Activated CD4-positive, alpha-beta memory T cell treated with anti-CD3 and anti-CD28 coated beads, Interleukin-2, amount 10 ng/mL, durations not matched to agents 7 days and 5 days (primary cell): ENCODE results near the gene PRR33. TPM values are rescaled to one million over a fixed set of nuclear protein-coding genes. Genes with fewer than 3 reads are reported as not detected.
A peak's percentile ranks its signal among the peaks of the same experiment; 100 is the strongest.

Source experiments
- CTCF ChIA-PET: fragments of 350-600 bp; sonication (Branson Sonifier 250); formaldehyde crosslinking; loops from one replicate; lab custom pipeline; 2021; ENCODE audit warnings: antibody characterized with exemption, inconsistent platforms; lab: Charles Lee
- POLR2A ChIA-PET: fragments of 350-600 bp; sonication (Branson Sonifier 250); formaldehyde crosslinking; loops from one replicate; lab custom pipeline; 2021; ENCODE audit warnings: antibody characterized with exemption; lab: Charles Lee
- DNase-seq: peaks from one replicate; pipeline ENCODE4 v3.0.0-alpha.2; 2020
- H3K27ac Mint-ChIP-seq: one replicate; pipeline ENCODE4 v1.8.0; 2021; ENCODE audit warnings: mild to moderate bottlenecking, mixed read lengths
- H3K27me3 Mint-ChIP-seq: one replicate; pipeline ENCODE4 v1.8.0; 2021; ENCODE audit warnings: mixed read lengths
- H3K36me3 Mint-ChIP-seq: one replicate; pipeline ENCODE4 v1.8.0; 2021; ENCODE audit warnings: low read depth, mixed read lengths
- H3K4me1 Mint-ChIP-seq: one replicate; pipeline ENCODE4 v1.8.0; 2021; ENCODE audit warnings: mixed read lengths
- H3K4me3 Mint-ChIP-seq: one replicate; pipeline ENCODE4 v1.8.0; 2021; ENCODE audit warnings: mild to moderate bottlenecking, mixed read lengths
- H3K9me3 Mint-ChIP-seq: one replicate; pipeline ENCODE4 v1.8.0; 2021; ENCODE audit warnings: mixed read lengths
- total RNA-seq, 2 experiments: library from RNA; stranded (reverse); gene quantifications; one replicate each; pipeline ENCODE4 v1.2.3, GENCODE V29; 2021

PRR33 gene
- total RNA-seq, 2 experiments from 2014 or later = 0.08 TPM

DNA sequence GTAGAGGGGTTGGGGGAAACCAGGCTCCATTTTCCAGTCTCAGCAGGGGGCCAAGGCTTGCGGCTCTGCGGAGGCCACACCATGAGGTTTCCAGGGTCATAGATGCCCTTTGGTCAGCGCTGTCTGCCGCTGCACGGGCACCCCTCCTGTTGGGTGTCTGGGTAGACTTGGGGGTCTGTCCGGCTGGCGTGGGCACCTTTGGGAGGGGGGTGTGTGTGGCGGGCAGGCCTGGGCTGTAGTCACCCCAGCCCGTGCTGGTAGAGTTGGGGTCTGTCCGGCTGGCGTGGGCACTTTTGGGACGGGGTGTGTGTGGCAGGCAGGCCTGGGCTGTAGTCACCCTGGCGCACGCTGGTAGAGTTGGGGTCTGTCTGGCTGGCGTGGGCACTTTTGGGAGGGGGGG is 20.2 kb downstream of the PRR33 start:
- H3K27ac Mint-ChIP-seq = no peak overlapping the region
- H3K36me3 Mint-ChIP-seq = peaks cover 14% of the 10 kb centered on the region
- peaks cover 46% of the 10 kb centered on the region for H3K4me1 Mint-ChIP-seq
- no peak for DNase-seq
- H3K9me3 Mint-ChIP-seq = no peaks in the 10 kb centered on the region
- ChIA-PET POLR2A (interaction anchor here (1.0 to 1.6 kb wide), 2 partner anchors 18 to 21 kb away, joined by 3 read pairs; no protein-coding TSS in a partner anchor), CTCF (interaction anchor here (1.4 to 2.8 kb wide), 2 partner anchors 11 to 18 kb away, joined by 6 to 15 read pairs; no protein-coding TSS in a partner anchor)
- H3K4me3 Mint-ChIP-seq = no peak overlapping the region
- no peaks in the 10 kb centered on the region for H3K27me3 Mint-ChIP-seq

DNA sequence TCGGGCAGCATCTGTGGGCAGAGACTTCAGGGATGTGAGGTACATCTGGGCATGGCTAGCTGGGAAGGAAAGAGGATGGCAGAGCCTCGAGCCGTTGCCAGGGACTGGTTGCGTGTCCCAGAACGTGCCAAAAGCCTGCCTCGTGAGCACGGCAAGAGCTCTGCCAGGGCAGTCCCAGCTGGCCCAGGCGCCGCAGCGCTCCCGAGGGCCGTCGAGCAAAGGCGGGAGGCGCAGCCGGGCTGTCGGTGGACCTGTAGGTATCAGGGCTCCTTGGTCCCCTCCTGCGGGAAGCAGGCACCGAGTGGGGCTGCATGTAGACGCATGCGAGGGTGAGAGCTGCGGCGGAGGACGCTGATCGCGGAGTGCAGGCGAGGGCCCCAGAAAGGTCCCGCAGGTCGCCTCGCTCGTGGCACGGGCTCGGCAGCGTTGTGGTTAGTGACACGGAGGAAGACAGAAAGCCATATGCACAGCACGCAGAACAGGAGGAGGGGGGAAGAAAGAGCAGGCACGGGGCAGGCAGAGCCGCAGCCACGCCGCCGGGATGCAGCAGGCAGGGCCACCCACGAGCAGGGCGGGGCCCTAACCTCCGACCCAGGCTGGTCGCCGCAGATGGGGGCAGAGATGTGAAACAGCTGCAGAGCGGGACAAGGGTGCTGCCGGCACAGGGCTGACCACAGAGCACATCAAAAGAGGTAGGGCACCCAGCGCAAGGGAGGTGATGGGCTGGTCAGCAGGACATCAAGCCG is 20.8 kb downstream of the PRR33 start:
- no peaks in the 10 kb centered on the region for H3K27me3 Mint-ChIP-seq
- CTCF ChIA-PET = interaction anchor here (0.7 to 2.8 kb wide), 3 partner anchors 12 to 38 kb away, joined by 3 to 15 read pairs (median 6); no protein-coding TSS in a partner anchor
- peak; percentile 61 for DNase-seq
- H3K4me1 Mint-ChIP-seq = peaks cover 46% of the 10 kb centered on the region
- H3K36me3 Mint-ChIP-seq = peaks cover 18% of the 10 kb centered on the region
- POLR2A ChIA-PET = interaction anchor here (1.0 to 2.1 kb wide), 4 partner anchors 18 to 28 kb away, joined by 3 to 9 read pairs (median 3); partner anchors contain the start of gene LSP1
- H3K9me3 Mint-ChIP-seq = no peaks in the 10 kb centered on the region
- H3K27ac Mint-ChIP-seq = no peak overlapping the region
- no peak overlapping the region for H3K4me3 Mint-ChIP-seq

DNA sequence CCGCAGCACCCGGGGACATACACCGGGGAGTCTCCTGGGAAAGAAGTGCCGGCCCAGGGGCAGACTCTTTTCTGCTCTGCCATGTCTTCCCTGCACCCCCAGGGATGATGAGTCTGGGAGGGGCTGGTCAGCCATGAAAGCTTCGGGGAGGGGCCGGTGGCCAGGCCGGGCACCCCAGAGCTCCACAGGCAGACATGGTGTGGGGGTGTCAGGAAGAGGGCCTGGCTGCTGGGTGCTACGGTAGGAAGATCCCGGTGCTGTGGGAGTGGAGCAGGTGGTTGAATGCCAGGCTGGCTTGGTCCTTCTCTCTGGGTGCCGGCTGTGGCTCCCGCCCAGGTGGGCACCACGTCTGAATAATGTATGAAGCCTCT is 21.4 kb downstream of the PRR33 start:
- Mint-ChIP-seq H3K4me3 (no peak overlapping the region), H3K4me1 (peaks cover 47% of the 10 kb centered on the region), H3K36me3 (peaks cover 22% of the 10 kb centered on the region), H3K9me3 (no peaks in the 10 kb centered on the region), H3K27me3 (no peaks in the 10 kb centered on the region), H3K27ac (no peak overlapping the region)
- CTCF ChIA-PET = interaction anchor here (0.7 to 2.8 kb wide), 4 partner anchors 12 to 176 kb away, joined by 3 to 15 read pairs (median 4); no protein-coding TSS in a partner anchor
- POLR2A ChIA-PET = interaction anchor here (1.1 to 2.1 kb wide), 3 partner anchors 17 to 28 kb away, joined by 3 to 9 read pairs (median 3); partner anchors contain the start of gene LSP1
- DNase-seq = no peak

DNA sequence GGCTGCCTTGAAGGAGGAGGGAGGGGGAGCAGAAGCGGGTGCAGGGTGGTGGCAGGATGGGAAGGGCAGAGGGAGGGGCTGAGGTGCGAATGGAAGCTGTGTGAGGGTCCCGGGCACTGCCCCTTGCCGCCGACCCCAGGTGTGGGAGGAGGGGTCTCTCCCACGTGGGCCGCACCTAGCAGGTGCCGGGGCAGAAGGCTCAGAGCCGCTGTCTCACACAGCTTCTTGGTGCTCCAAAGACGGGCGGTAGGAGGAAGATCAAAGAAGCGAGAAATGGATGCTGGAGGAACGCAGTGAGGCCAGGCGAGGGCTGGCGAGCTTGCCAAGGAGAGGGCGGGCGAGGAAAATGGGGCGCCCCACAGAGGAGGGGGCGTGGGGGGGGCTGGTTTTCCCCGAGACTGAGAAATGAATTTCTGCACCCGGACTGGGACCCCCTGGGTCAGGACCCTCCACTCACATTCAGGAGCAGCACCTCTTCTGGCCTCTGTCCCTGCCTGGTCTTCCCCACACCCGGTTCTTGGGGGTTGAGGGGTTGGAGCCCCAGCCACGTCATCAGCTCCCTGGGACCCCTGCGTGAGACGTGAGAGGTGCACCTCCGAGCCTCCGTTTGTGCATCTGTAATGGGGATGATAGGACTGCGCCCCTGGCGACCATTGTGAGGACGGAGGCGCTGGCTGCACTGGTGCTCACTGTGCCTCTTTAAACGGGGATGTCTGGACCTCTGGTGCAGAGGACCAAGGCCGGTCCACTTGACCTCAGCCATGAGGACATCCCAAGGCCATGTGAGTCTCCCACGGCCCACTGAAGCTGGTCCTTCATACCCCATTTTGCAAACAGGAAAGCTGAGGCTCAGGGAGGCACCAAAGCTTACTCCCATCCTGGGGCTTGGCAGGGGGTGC is 22.0 kb downstream of the PRR33 start:
- no peak for DNase-seq

DNA sequence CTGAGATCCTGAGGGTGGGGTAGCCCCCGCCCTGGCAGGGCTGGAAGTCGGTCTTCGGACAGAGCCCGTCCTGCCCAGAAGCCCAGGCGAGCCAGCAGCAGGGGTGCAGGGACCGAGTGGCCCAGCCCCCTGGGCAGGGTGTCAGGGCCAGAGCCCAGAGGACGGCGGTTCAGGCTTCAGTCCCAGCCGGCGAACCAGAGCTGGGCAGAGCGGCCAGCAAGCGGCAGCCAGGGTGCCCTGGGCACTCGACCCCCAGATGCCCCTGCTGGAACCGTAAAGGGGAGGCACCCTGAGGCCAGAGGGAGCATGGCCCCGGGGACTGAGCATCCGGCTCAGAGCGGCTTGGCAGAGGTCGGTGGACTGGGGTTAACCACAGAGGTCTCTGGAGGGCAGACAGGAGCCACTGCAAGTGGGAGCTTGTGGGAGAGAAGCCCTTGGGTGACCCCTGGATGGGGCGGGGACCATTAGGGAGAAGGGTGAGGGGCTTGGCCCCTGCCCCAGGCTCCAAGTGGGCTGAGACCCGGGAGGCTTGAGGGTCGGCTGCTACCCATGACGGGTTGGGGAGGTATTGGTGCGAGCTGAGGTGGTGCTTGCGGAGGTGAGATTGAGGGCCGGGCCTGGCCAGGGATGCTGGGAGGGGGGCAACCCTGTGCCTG is 22.9 kb downstream of the PRR33 start:
- Mint-ChIP-seq H3K27ac (no peak overlapping the region), H3K9me3 (no peaks in the 10 kb centered on the region), H3K27me3 (no peaks in the 10 kb centered on the region), H3K36me3 (peaks cover 22% of the 10 kb centered on the region), H3K4me1 (peaks cover 45% of the 10 kb centered on the region), H3K4me3 (no peak overlapping the region)
- no peak for DNase-seq
- ChIA-PET CTCF (interaction anchor here (1.2 to 2.8 kb wide), 2 partner anchors 14 to 175 kb away, joined by 3 to 15 read pairs; no protein-coding TSS in a partner anchor), POLR2A (interaction anchor here (2.1 kb wide), 1 partner anchor 16 kb away, joined by 9 read pairs; the partner anchor contains the start of gene LSP1)

More for the DNA sequence above, 22.0 kb downstream of the PRR33 start:
- no peaks in the 10 kb centered on the region for H3K9me3 Mint-ChIP-seq
- POLR2A ChIA-PET = interaction anchor here (1.1 to 2.1 kb wide), 3 partner anchors 17 to 27 kb away, joined by 3 to 9 read pairs (median 3); partner anchors contain the start of gene LSP1
- CTCF ChIA-PET = interaction anchor here (0.7 to 2.8 kb wide), 3 partner anchors 13 to 176 kb away, joined by 3 to 15 read pairs (median 3); no protein-coding TSS in a partner anchor
- H3K27ac Mint-ChIP-seq = no peak overlapping the region
- no peaks in the 10 kb centered on the region for H3K27me3 Mint-ChIP-seq
- H3K4me3 Mint-ChIP-seq = no peak overlapping the region
- H3K4me1 Mint-ChIP-seq = peaks cover 45% of the 10 kb centered on the region
- H3K36me3 Mint-ChIP-seq = peaks cover 22% of the 10 kb centered on the region

DNA sequence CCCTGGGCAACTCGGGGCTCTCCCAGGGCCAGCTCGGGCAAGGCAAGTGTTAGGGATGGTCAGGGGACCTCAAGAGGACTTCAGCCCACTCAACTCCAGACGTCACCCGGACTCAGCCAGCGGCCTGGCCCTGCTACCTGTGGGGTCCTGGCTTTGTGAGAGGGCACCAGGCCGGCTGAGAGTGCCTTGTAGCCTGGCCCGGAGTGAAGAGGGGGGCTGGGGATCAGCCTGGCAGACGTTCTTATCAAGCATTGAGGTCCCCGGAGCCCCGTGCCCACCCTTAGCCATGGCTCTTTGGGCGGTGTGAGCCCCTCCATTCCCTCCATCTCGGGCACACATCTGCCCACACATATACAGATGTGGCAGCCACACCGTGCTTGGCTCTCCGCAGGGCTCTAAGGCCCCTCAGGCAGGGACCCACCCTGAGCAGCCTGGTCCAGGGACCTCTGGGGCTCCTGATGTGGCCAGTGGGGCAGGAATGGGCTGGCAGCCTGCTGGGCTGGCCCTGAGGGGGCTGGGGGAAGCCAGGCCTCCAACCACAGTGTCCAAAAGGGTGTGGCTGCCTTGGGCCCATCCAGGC is 23.5 kb downstream of the PRR33 start:
- DNase-seq = no peak
- no peak overlapping the region for H3K4me3 Mint-ChIP-seq
- H3K4me1 Mint-ChIP-seq = peaks cover 43% of the 10 kb centered on the region
- no peaks in the 10 kb centered on the region for H3K9me3 Mint-ChIP-seq
- POLR2A ChIA-PET = interaction anchor here (0.6 kb wide), 1 partner anchor 26 kb away, joined by 4 read pairs; no protein-coding TSS in a partner anchor
- H3K27ac Mint-ChIP-seq = no peak overlapping the region
- CTCF ChIA-PET = no interaction called here
- no peaks in the 10 kb centered on the region for H3K27me3 Mint-ChIP-seq
- H3K36me3 Mint-ChIP-seq = peaks cover 22% of the 10 kb centered on the region

DNA sequence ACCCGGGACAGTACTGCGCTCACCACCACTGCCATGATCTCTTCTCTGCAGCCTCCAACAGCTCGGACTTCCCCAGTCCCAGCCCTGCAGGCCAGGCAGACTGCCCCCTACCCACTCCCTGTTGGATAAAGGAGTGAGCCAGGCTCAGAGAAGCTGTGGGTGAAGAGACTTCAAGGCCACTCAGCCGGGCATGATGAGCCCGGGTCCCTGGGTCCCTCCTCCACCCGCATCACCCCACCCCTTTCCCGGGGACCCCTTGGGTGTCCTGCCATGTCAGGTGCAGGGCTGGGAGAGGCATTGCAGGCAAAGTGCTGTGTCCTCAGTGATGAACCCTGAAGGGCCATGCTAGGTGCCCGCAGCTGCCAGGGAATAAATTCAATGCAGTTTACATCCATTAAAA is 24.3 kb downstream of the PRR33 start:
- no peaks in the 10 kb centered on the region for H3K9me3 Mint-ChIP-seq
- H3K27me3 Mint-ChIP-seq = no peaks in the 10 kb centered on the region
- H3K36me3 Mint-ChIP-seq = peaks cover 22% of the 10 kb centered on the region
- POLR2A ChIA-PET = interaction anchor here (0.6 kb wide), 1 partner anchor 27 kb away, joined by 4 read pairs; no protein-coding TSS in a partner anchor
- no peak for DNase-seq
- CTCF ChIA-PET = interaction anchor here (0.8 to 2.0 kb wide), 2 partner anchors 8 to 15 kb away, joined by 3 to 5 read pairs; no protein-coding TSS in a partner anchor
- H3K27ac Mint-ChIP-seq = no peak overlapping the region
- no peak overlapping the region for H3K4me3 Mint-ChIP-seq
- peaks cover 38% of the 10 kb centered on the region for H3K4me1 Mint-ChIP-seq

DNA sequence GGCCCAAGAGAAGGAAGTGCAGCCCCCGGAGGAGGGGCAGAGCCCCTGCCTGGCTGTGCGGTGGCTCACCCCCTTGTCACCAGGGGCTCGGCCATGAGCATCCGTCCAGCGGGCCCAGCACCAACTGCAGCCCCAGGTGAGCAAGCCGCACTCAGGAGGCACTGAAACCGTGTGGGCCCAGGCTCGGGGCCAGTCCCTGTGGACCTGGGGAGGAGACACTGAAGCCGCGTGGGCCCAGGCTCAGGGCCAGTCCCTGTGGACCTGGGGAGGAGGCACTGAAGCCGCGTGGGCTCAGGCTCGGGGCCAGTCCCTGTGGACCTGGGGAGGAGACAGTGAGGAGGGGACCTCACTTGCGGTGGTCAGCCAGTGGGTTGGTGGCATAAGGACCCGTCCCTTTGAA is 24.9 kb downstream of the PRR33 start:
- Mint-ChIP-seq H3K4me1 (peaks cover 32% of the 10 kb centered on the region), H3K36me3 (peaks cover 22% of the 10 kb centered on the region), H3K27ac (no peak overlapping the region), H3K4me3 (no peak overlapping the region), H3K27me3 (no peaks in the 10 kb centered on the region), H3K9me3 (no peaks in the 10 kb centered on the region)
- CTCF ChIA-PET = interaction anchor here (2.0 kb wide), 1 partner anchor 16 kb away, joined by 5 read pairs; no protein-coding TSS in a partner anchor
- DNase-seq = no peak
- POLR2A ChIA-PET = interaction anchor here (1.1 kb wide), 1 partner anchor 53 kb away, joined by 3 read pairs; the partner anchor contains the start of gene TNNT3

DNA sequence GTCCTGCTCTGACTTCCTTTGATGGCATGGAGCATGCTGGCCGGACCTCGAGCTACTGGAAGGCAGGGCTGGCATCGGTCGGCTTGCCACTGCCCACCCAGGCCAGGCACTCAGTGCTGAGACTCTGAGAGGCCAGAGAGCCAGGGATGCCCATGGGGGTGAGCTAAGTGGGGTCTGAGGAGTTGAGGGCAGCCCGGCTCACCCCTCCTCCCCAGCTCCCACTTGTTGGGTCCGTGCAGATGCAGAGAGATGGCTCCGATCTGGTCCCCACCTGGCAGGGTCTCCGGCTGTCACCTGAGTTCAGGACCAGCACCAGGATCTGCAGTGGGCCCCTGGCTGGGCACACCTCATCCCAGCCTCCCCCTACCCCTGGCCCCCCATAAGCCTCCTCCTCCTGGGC is 25.5 kb downstream of the PRR33 start:
- CTCF ChIA-PET = interaction anchor here (2.0 kb wide), 1 partner anchor 16 kb away, joined by 5 read pairs; no protein-coding TSS in a partner anchor

DNA sequence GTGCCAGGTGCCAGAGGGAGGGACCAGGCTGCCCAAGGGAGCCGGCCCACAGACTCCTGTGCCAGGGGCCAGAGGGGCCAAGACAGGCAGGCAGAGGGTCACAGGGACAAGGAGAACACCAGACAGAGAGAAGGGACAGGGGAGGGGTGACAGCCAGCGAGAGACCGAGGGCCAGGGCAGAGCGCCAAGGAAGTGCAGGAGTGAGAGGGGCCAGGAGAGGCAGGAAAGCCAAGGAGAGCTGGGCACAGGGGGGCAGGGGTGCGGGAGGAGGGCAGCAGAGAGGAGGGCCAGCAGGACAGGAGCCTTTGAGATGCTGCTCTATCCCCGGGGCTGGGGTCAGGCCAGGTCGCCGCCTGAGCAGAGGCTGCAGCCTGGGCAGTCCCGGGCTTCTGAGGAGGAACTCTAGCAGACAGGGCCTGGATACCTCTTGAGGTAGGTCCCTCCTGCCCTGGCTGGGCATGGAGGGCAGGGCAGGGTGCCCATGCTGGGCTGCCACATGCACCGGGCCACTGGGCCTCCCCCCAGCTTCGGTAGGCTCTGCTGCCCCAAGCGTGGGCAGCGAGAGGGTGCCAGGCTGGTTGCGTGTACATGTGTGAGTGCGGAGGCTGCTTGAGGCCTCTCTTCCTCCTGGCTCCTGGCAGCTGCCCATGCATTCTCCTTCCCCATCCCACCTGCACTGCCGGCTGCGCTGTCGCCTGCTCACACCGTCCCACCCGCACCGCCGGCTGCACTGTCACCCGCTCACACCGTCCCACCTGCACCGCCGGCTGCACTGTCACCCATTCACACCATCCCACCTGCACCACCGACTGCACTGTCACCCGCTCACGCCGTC is 26.6 kb downstream of the PRR33 start:
- Mint-ChIP-seq H3K36me3 (peaks cover 18% of the 10 kb centered on the region), H3K4me3 (no peak overlapping the region), H3K27me3 (no peaks in the 10 kb centered on the region), H3K4me1 (peaks cover 18% of the 10 kb centered on the region), H3K27ac (no peak overlapping the region), H3K9me3 (no peaks in the 10 kb centered on the region)
- POLR2A ChIA-PET = interaction anchor here (1.4 kb wide), 1 partner anchor 14 kb away, joined by 3 read pairs; no protein-coding TSS in a partner anchor
- no peak for DNase-seq
- CTCF ChIA-PET = no interaction called here

More for the DNA sequence above, 25.5 kb downstream of the PRR33 start:
- POLR2A ChIA-PET = interaction anchor here (1.1 to 1.4 kb wide), 2 partner anchors 16 to 53 kb away, joined by 3 read pairs; partner anchors contain the start of gene TNNT3
- H3K27me3 Mint-ChIP-seq = no peaks in the 10 kb centered on the region
- H3K4me1 Mint-ChIP-seq = peaks cover 30% of the 10 kb centered on the region
- no peak for DNase-seq
- H3K9me3 Mint-ChIP-seq = no peaks in the 10 kb centered on the region
- H3K27ac Mint-ChIP-seq = no peak overlapping the region
- no peak overlapping the region for H3K4me3 Mint-ChIP-seq
- peaks cover 22% of the 10 kb centered on the region for H3K36me3 Mint-ChIP-seq

DNA sequence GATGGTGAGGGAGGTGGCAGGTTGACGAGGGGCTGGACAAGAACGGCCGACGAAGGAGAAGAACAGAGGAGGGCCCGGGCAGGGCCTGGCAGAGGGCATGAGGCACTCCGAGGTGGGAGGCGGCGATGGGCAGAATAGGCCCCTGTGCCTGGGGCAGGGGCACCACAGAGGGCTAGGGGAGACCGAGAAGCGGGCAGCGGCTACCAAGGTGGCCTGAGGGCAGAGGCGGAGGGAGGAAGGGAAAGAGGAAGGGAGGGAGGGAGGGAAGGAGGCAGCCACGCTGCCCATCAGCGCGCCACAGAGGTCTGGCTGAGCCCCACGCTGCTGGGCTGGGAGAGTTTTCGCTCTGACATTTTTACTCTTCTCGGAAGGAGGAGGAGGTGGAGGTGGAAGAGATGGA is 27.5 kb downstream of the PRR33 start:
- Mint-ChIP-seq H3K4me3 (no peak overlapping the region), H3K36me3 (peaks cover 10% of the 10 kb centered on the region), H3K4me1 (peaks cover 13% of the 10 kb centered on the region), H3K27ac (no peak overlapping the region), H3K9me3 (no peaks in the 10 kb centered on the region), H3K27me3 (no peaks in the 10 kb centered on the region)
- ChIA-PET CTCF (no interaction called here), POLR2A (no interaction called here)
- no peak for DNase-seq
